Spinal cord (tissue), 10 donors: ENCODE data around the gene BANP. TPM values are rescaled to one million over a fixed set of nuclear protein-coding genes. Genes with fewer than 3 reads are reported as not detected.
A peak's percentile ranks its signal among the peaks of the same experiment; 100 is the strongest.

Source experiments
- DNase-seq, 6 donors: peaks; one replicate each; pipeline versions ENCODE4 v3.0.0 to v3.0.0-alpha.2; 2013 to 2015; ENCODE audit warnings: low spot score in 6 of 6, low read depth in 4 of 6
- H3K27ac ChIP-seq: one replicate; pipeline ENCODE4 v1.5.1; 2013; ENCODE audit warnings: low read depth, low read length, control low read depth
- H3K27me3 ChIP-seq: one replicate; pipeline ENCODE4 v1.6.1; 2013; ENCODE audit warnings: low read length; ENCODE audit not compliant: control insufficient read depth, insufficient read depth
- H3K36me3 ChIP-seq: one replicate; pipeline ENCODE4 v1.6.1; 2013; ENCODE audit warnings: low read length; ENCODE audit not compliant: control insufficient read depth, insufficient read depth
- H3K4me1 ChIP-seq: one replicate; pipeline ENCODE4 v1.6.1; 2013; ENCODE audit warnings: low read length; ENCODE audit not compliant: control insufficient read depth, insufficient read depth
- H3K4me3 ChIP-seq: one replicate; pipeline ENCODE4 v1.5.1; 2013; ENCODE audit warnings: low read depth, low read length, control low read depth
- H3K9me3 ChIP-seq: one replicate; pipeline ENCODE4 v1.6.1; 2013; ENCODE audit warnings: low read length; ENCODE audit not compliant: control insufficient read depth, insufficient read depth
- WGBS: methylation state at CpG from one replicate; pipeline ENCODE4 v1.1.5; 2013; ENCODE audit warnings: missing lambda C conversion rate; ENCODE audit not compliant: insufficient coverage; 5-methylcytosine and 5-hydroxymethylcytosine counted together
- polyA plus RNA-seq, 2 donors: library from polyadenylated mRNA; unstranded; fragments of 120-200 nt; gene quantifications; one replicate each; pipeline ENCODE4 v1.2.1, GENCODE V29; 2013; ENCODE audit not compliant: insufficient read length in 2 of 2
- total RNA-seq, 2 donors: library from RNA; depleted of rRNA in 1 of 2; stranded (reverse); fragments of 120-200 nt in 1 of 2; fragments of >200 nt in 1 of 2; gene quantifications; one replicate each; pipeline versions ENCODE4 v1.2.3 to v1.2.4, GENCODE V29; 2013 to 2014
- donor health status: healthy.

The BANP gene
- total and polyA plus RNA-seq, 4 donors, result 17.2 to 27.0 (median 20.7) TPM

GRCh38 chr16:87948119-87948545 lies 3.1 kb upstream of the BANP start:
- H3K4me1 ChIP-seq, result peaks cover 27% of the 10 kb centered on the region
- WGBS, result 85% methylated on average over 9 of the region's 12 CpGs
- no peaks in the 10 kb centered on the region for H3K9me3 ChIP-seq
- H3K4me3 ChIP-seq, result no peak overlapping the region
- peaks cover 2% of the 10 kb centered on the region for H3K36me3 ChIP-seq
- no peak for DNase-seq
- H3K27ac ChIP-seq, result no peak overlapping the region
- H3K27me3 ChIP-seq, result no peaks in the 10 kb centered on the region

DNA sequence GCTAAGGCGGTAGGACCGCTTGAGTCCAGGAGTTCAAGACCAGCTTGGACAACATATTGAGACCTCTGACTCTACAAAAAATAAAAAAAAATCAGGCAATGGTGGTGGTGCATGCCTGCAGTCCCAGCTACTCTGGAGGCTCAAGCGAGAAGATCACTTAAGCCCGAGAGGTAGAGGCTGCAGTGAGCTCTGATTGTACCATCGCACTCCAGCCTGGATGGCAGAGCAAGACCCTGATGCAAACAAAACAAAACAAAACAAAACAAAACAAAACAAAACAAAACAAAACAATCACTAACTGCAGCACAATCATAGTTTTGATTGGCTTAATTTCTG lies 2.5 kb upstream of the BANP start:
- Histone ChIP-seq H3K27me3 (no peaks in the 10 kb centered on the region), H3K9me3 (no peaks in the 10 kb centered on the region), H3K4me1 (peaks cover 30% of the 10 kb centered on the region), H3K4me3 (no peak overlapping the region), H3K27ac (no peak overlapping the region), H3K36me3 (peaks cover 3% of the 10 kb centered on the region)
- no peak for DNase-seq
- WGBS, result 96% methylated on average over 5 of the region's 5 CpGs

GRCh38 chr16:87949071-87949744 lies 2.0 kb upstream of the BANP start:
- Histone ChIP-seq H3K4me3 (no peak overlapping the region), H3K36me3 (peaks cover 5% of the 10 kb centered on the region), H3K4me1 (peaks cover 30% of the 10 kb centered on the region), H3K27me3 (no peaks in the 10 kb centered on the region), H3K9me3 (no peaks in the 10 kb centered on the region), H3K27ac (no peak overlapping the region)
- no peak for DNase-seq
- 92% methylated on average over 15 of the region's 16 CpGs for WGBS

- peaks cover 44% of the 10 kb centered on the region for H3K4me1 ChIP-seq
- DNase-seq, result peak in 2 of 6 donors; percentile 54 to 63
- peaks cover 15% of the 10 kb centered on the region for H3K36me3 ChIP-seq
- peak overlapping the region; percentile 98 for H3K27ac ChIP-seq
- 2% methylated on average over 80 of the region's 82 CpGs for WGBS
- H3K9me3 ChIP-seq, result no peaks in the 10 kb centered on the region
- H3K4me3 ChIP-seq, result peak overlapping the region; percentile 83
- H3K27me3 ChIP-seq, result no peaks in the 10 kb centered on the region
Measured at GRCh38 chr16:87951552-87952538, 611 bp downstream of the BANP start.

DNA sequence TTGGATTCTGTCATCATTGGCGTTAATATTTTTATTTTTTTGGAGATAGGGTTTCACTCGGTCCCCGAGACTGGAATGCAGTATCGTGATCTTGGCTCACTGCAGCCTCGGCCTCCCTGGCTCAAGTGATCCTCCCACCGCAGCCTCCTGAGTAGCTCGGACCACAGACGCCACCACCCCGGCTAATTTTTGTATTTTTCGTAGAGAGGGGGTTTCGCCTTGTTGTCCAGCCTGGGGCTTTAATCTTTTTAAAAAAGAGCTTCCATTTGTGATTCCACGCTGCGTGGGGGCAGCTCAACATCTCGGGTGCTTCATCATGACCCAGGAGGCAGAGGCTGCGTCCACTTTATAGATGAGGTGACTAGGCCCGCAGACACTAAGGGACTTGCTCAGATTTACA lies 1.5 kb downstream of the BANP start:
- no peak overlapping the region for H3K27ac ChIP-seq
- H3K27me3 ChIP-seq, result no peaks in the 10 kb centered on the region
- no peak overlapping the region for H3K4me3 ChIP-seq
- H3K9me3 ChIP-seq, result no peaks in the 10 kb centered on the region
- 85% methylated on average over 16 of the region's 16 CpGs for WGBS
- H3K4me1 ChIP-seq, result peaks cover 50% of the 10 kb centered on the region
- H3K36me3 ChIP-seq, result peaks cover 23% of the 10 kb centered on the region
- no peak for DNase-seq

DNA sequence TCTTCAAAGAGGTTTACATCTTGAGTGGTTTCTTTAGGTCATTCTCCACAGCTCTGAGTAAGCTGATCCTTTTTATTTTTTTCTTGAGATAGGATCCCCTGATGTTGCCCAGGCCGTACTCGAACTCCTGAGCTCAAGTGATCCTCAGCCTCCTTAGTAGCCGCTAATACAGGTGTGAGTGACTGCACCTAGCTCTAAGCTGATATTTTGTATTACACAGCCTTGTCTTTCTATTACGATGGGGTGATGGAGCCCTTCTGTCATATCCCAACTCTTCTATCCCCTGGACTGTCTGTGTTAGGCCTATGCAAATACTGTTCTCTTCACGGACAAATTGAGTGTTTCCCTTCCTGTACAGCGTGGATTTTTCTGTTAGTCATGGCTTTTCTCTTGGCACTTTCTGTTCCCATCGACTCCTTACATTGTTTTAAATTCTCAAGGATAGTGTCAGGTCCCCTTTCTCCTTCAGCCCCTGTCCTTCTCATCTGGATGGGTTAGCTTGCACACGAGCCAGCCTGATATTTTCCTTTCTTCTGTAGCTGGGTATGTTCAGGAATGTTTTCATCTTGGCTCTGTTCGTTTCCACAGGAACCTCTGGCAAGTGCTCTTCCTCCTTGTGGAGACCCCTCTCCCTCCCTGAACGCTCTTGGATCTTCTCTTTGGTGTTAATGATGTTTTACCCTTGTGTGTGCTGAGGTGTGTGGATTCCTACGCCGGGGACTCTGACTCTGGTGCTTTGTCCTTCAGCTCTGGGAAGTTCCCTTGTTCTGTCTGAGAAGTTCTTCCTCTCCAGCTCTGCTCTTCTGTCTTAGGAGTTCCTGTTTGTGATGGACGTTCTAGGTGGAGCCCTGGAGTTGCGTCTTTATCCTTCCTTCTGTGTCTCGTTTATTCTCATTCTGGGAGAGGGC lies 2.3 kb downstream of the BANP start:
- Histone ChIP-seq H3K4me1 (peaks cover 53% of the 10 kb centered on the region), H3K27ac (peak overlapping the region; percentile 49), H3K27me3 (no peaks in the 10 kb centered on the region), H3K9me3 (no peaks in the 10 kb centered on the region), H3K4me3 (no peak overlapping the region), H3K36me3 (peaks cover 25% of the 10 kb centered on the region)
- WGBS, result 91% methylated on average over 6 of the region's 15 CpGs
- no peak for DNase-seq

DNA sequence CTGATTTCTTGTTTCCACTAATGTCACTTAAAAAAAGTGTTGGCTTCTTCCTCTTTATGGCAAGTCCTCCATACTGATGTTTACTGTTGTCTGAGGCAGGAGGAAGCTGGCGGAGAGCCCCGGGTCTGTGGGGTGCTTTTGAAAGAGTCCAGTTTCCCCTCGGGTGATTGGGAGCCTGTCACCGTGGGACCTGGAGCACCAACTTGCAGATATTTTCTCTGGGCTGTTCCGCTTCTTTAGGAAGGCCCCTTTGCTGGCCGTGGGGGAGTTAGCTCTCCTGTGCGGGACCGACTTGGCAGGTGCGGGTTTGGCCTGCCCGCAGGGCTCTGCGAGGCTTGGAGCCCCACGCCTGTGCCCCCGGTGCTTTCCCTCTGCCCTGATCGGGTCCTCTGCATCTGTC lies 3.1 kb downstream of the BANP start:
- peaks cover 27% of the 10 kb centered on the region for H3K36me3 ChIP-seq
- no peaks in the 10 kb centered on the region for H3K27me3 ChIP-seq
- peak in 1 of 6 donors; percentile 14 for DNase-seq
- peak overlapping the region; percentile 29 for H3K27ac ChIP-seq
- H3K4me1 ChIP-seq, result peaks cover 55% of the 10 kb centered on the region
- WGBS, result 60% methylated on average over 11 of the region's 14 CpGs
- no peaks in the 10 kb centered on the region for H3K9me3 ChIP-seq
- no peak overlapping the region for H3K4me3 ChIP-seq

DNA sequence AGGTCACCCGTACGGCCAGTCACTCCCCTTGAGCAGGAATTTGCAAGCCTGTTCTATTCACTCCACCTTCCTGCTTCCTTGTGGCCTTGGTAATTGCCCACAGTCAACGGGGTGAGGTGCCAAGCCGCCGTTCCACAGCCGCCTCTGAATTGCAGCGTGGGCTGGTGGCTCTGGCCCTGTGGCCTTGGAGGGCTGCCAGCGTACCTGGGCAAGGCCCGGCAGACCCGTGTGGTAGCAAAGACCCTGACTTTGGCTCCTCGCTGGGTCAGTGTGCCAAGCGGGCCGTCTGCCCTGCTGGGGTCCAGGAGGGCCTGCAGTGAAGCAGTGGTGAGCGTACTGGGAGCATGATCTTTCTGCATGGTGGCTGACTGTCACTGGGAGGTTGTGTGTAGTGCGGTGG lies 3.6 kb downstream of the BANP start:
- no peak for DNase-seq
- peak overlapping the region; percentile 29 for H3K27ac ChIP-seq
- no peak overlapping the region for H3K4me3 ChIP-seq
- 72% methylated on average over 13 of the region's 15 CpGs for WGBS
- peaks cover 31% of the 10 kb centered on the region for H3K36me3 ChIP-seq
- peaks cover 55% of the 10 kb centered on the region for H3K4me1 ChIP-seq
- H3K27me3 ChIP-seq, result no peaks in the 10 kb centered on the region
- H3K9me3 ChIP-seq, result no peaks in the 10 kb centered on the region
